Measurements from ENCODE around the gene NTSR2.

The NTSR2 gene

GRCh38 chr2:11621410-11621809, 48.6 kb downstream of the NTSR2 start:
- DNase-seq = no peak

GRCh38 chr2:11618708-11619062, 51.3 kb downstream of the NTSR2 start:
- no peak for DNase-seq

GRCh38 chr2:11617984-11618707, 51.8 kb downstream of the NTSR2 start:
- no peak for DNase-seq

- DNase-seq = no peak
Measured at GRCh38 chr2:11617527-11617926, 52.5 kb downstream of the NTSR2 start.

GRCh38 chr2:11616851-11617415, 53.1 kb downstream of the NTSR2 start:
- no peak for DNase-seq

- no peak for DNase-seq
Measured at GRCh38 chr2:11616097-11616687, 53.8 kb downstream of the NTSR2 start.

GRCh38 chr2:11615209-11615608, 54.8 kb downstream of the NTSR2 start:
- no peak for DNase-seq

- no peak for DNase-seq
Measured at GRCh38 chr2:11613297-11613696, 56.7 kb downstream of the NTSR2 start.

GRCh38 chr2:11612553-11613215, 57.3 kb downstream of the NTSR2 start:
- no peak for DNase-seq

GRCh38 chr2:11611251-11611650, 58.7 kb downstream of the NTSR2 start:
- DNase-seq = no peak

GRCh38 chr2:11610624-11611242, 59.3 kb downstream of the NTSR2 start:
- DNase-seq = no peak
